GM18951 (cell line): ENCODE data around the gene FAM217A.
"Not testable (repeated sequence)": the region's sequence is repeated elsewhere in the genome, so short reads cannot be mapped to it uniquely, and the experiment has no call there.

Experiments used
- POLR2A ChIP-seq: IDR thresholded peaks from 4 replicates; pipeline ENCODE4 v1.6.1; 2011; ENCODE audit warnings: mild to moderate bottlenecking; ENCODE audit not compliant: insufficient read length, insufficient read depth; ENCODE audit errors: extremely low read depth
- in situ Hi-C: fragments of 300-500 bp; cut with MboI; formaldehyde crosslinking; loops from one replicate; pipeline ENCODE4 v1.12.0; 2022; ENCODE audit warnings: low sequenced_read_pairs, mixed read lengths, inconsistent platforms; ENCODE audit not compliant: unreplicated experiment

Gene FAM217A

GRCh38 chr6:4103929-4104328, 25.0 kb upstream of the FAM217A start:
- in situ Hi-C loops: no loop called here
- TF ChIP-seq POLR2A: no peak

DNA sequence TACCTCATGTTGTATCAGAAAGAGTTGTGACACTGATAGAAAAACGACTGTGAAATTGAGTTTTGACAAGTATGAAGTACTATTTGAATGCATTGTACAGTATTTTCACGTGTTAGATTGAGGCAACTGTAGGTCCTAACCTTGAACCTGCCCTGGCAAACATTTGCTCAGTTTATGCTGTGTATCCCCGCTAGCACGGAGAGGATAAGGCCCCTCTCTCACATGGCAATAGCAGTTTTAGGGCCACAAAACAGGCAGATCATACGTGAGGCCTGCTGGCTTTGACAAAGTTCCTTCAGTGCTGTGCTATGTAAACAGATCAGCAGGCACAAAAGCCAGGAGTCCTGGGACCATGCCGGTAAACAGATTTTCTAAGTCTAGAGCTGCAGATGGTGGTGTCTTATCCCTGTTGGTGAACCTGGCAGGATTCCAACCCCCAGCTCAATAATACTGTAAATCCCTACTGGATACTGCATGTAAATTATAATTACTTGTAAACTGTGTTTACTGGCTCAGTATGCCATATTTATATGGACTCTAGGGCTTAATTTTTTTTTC, 23.8 kb upstream of the FAM217A start:
- no peak for TF ChIP-seq POLR2A
- in situ Hi-C loops: no loop called here

DNA sequence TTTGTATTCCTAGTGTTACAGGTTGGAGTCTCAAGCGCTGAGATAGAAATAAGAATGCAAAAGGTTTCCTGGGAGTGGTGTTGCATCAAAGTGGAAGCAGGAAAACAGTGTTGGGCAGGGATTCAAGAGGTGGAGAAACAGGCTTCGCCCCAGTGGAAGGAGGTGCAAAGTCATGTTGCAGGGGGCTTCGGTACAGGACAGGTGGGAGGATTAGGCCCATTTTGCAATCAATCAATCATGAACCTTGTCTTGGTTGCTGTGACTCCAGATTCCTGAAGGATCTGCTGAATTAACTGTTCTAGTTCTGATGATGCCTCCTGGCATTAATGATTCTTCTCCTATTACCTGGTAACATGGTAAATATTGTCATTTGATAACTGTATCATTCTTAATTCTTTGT, 22.4 kb upstream of the FAM217A start:
- TF ChIP-seq POLR2A: no peak
- in situ Hi-C loops: no loop called here

- in situ Hi-C loops: no loop called here
- TF ChIP-seq POLR2A: no peak
Observed at GRCh38 chr6:4100655-4101054, 21.7 kb upstream of the FAM217A start.

DNA sequence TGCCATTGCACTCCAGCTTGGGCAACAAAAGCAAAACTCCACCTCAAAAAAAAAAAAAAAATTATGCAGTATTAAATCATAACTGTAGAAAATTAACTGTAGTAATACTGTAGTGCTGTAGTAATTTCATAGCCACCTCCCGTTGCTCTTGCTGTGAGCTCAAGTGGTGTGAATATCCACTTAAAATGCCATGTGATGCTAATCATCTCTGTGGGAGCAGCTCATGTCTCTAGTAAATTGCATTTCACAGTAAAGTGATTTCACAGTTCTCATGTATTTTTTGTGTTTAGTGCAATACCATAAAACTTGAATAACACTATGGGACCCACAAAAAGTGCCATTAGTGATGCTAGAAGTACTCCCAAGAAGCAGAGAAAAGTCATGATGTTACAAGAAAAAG, 14.4 kb upstream of the FAM217A start:
- in situ Hi-C loops: no loop called here
- no peak for TF ChIP-seq POLR2A

GRCh38 chr6:4091941-4092340, 13.0 kb upstream of the FAM217A start:
- in situ Hi-C loops: no loop called here
- TF ChIP-seq POLR2A: no peak

DNA sequence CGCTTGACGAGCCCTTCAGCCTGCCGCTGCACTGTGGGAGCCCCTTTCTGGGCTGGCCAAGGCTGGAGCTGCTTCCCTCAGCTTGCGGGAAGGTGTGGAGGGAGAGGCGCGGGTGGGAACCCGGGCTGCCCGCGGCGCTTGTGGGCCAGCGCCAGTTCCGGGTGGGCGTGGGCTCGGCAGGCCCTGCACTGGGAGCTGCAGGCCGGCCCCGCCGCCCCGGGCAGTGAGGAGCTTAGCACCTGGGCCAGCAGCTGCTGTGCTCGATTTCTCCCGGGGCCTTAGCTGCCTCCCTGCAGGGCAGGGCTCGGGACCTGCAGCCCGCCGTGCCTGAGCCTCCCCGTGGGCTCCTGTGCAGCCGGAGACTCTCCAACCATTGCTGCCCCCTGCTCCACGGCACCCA, 11.1 kb upstream of the FAM217A start:
- in situ Hi-C loops: not testable (repeated sequence)

GRCh38 chr6:4088704-4089103, 9.8 kb upstream of the FAM217A start:
- no peak for TF ChIP-seq POLR2A
- in situ Hi-C loops: no loop called here

GRCh38 chr6:4085332-4085700, 6.4 kb upstream of the FAM217A start:
- no peak for TF ChIP-seq POLR2A
- in situ Hi-C loops: no loop called here

GRCh38 chr6:4084444-4085331, 5.8 kb upstream of the FAM217A start:
- in situ Hi-C loops: no loop called here

DNA sequence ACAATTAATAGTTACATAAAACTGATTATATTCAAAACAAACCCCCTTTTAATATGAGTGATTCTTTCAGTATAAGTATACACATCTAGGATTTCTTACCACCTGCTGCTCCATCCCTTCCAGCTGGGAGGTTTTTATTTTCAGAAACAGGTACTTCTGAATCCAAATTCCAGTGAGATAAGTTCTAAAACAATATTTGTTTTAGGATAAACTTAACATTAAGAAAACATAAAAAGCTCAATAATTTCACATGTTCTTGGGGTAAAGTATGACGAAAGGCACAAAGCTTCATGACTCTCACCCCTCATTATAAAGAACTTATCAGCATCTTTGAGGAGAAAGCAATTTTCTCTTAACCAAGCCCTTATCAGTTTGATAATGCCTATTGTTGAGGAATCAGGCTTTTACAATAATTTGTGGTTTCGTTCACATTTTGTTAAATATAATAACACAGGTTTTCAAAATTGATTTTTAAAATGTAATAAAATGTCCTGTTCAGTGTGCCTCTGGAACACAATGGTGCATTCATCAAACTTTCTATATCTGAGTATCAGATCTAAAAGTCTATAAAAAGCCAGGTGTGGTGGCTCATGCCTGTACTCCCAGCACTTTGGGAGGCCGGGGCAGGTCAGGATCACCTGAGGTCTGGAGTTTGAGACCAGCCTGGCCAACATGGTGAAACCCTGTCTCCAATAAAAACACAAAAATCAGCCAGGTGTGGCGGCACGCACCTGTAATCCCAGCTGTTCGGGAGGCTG, 4.3 kb downstream of the FAM217A start:
- TF ChIP-seq POLR2A: no peak

More at GRCh38 chr6:4084444-4085331, 5.8 kb upstream of the FAM217A start:
- TF ChIP-seq POLR2A: no peak

DNA sequence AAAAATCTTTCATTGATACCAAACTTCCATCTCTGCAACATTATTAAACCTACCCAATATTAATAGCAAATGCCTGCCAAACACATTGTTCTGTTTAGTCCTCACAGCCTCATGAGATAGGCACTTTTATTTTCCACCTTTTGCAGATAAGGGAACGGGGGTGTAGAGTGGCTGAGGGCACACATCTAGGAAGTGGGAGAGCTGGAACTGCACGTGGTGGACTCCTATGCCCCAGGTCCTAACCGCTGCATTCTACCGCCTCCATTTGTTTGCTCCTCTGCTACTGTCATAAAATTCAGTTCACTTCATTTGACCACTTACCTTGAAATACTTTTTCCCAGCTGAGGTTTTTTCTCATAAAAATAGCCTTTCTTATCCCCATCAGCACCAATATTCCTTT, 7.6 kb downstream of the FAM217A start:
- no peak for TF ChIP-seq POLR2A
- in situ Hi-C loops: no loop called here

More for the DNA sequence above, 4.3 kb downstream of the FAM217A start:
- in situ Hi-C loops: no loop called here

DNA sequence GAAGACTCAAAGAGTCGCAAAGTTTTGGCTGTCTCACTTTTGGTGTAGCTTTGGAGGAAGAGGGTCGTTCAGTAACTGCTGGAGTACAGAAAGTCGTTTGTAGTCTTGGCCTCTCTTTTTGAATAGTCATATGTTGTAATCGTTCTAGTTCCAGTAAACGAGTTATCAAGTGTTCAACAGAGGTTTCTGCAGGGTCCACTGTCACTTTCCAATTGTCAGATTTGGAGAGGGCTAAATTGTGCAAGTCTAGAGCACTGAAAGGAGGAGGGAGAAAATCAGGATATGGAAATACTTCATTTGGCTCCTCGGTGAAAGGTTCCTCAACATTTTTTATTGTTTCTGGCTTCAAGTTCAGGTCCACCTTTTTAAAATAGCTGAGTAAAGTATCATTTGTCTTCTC, 9.7 kb downstream of the FAM217A start:
- TF ChIP-seq POLR2A: no peak
- in situ Hi-C loops: no loop called here

GRCh38 chr6:4067673-4068072, 11.3 kb downstream of the FAM217A start:
- no peak for TF ChIP-seq POLR2A
- in situ Hi-C loops: no loop called here
